AG09319 (cell line): Measurements from ENCODE around the gene LRBA.

Experiments
- DNase-seq: peaks from one replicate; pipeline ENCODE4 v3.0.0-alpha.2; 2010; ENCODE audit warnings: low read depth; ENCODE audit errors: extremely low read depth
- CTCF ChIP-seq: IDR thresholded peaks from 2 replicates; pipeline ENCODE4 v1.5.1; 2011; ENCODE audit warnings: low read depth, mild to moderate bottlenecking, inconsistent platforms, low read length, moderate library complexity

Gene LRBA

GRCh38 chr4:150302553-150302952 is 712.5 kb downstream of the LRBA start:
- peak; percentile 91 for DNase-seq
- no peak for TF ChIP-seq CTCF

- no peak for DNase-seq
- no peak for TF ChIP-seq CTCF
Observed at GRCh38 chr4:150299816-150300215, 715.3 kb downstream of the LRBA start.

GRCh38 chr4:150297861-150298474 is 717.1 kb downstream of the LRBA start:
- DNase-seq: peak; percentile 49
- peak; percentile 67 for TF ChIP-seq CTCF

- no peak for TF ChIP-seq CTCF
- DNase-seq: no peak
Observed at GRCh38 chr4:150289881-150290280, 725.2 kb downstream of the LRBA start.

GRCh38 chr4:150289198-150289597 is 725.9 kb downstream of the LRBA start:
- TF ChIP-seq CTCF: no peak
- DNase-seq: no peak

- no peak for TF ChIP-seq CTCF
- no peak for DNase-seq
Observed at GRCh38 chr4:150286656-150287055, 728.4 kb downstream of the LRBA start.

GRCh38 chr4:150283689-150284088 is 731.4 kb downstream of the LRBA start:
- no peak for TF ChIP-seq CTCF
- peak; percentile 92 for DNase-seq
